ENCODE results near the gene SLC8A3. TPM values are rescaled to one million over a fixed set of nuclear protein-coding genes. Genes with fewer than 3 reads are reported as not detected.

The SLC8A3 gene
- total RNA-seq, 4 donors from 2014 or later: 0.19 to 1.1 (median 0.66) TPM

- no peak for TF ChIP-seq CTCF (IDR thresholded peaks at IDR 0.05; ENCODE audit: low read depth)
Measured at GRCh38 chr14:70069186-70069585, 119.6 kb downstream of the SLC8A3 start.

GRCh38 chr14:70067810-70068209 lies 120.9 kb downstream of the SLC8A3 start:
- TF ChIP-seq CTCF (IDR thresholded peaks at IDR 0.05; ENCODE audit: low read depth): no peak

GRCh38 chr14:70064136-70064865 lies 124.5 kb downstream of the SLC8A3 start:
- TF ChIP-seq CTCF (IDR thresholded peaks at IDR 0.05; ENCODE audit: low read depth): no peak

GRCh38 chr14:70061108-70061507 lies 127.6 kb downstream of the SLC8A3 start:
- no peak for TF ChIP-seq CTCF (IDR thresholded peaks at IDR 0.05; ENCODE audit: low read depth)

GRCh38 chr14:70059545-70059944 lies 129.2 kb downstream of the SLC8A3 start:
- TF ChIP-seq CTCF (IDR thresholded peaks at IDR 0.05; ENCODE audit: low read depth): no peak

- no peak for TF ChIP-seq CTCF (IDR thresholded peaks at IDR 0.05; ENCODE audit: low read depth)
Measured at GRCh38 chr14:70057519-70058136, 131.1 kb downstream of the SLC8A3 start.

GRCh38 chr14:70052990-70053389 lies 135.8 kb downstream of the SLC8A3 start:
- no peak for TF ChIP-seq CTCF (IDR thresholded peaks at IDR 0.05; ENCODE audit: low read depth)

All from subcutaneous adipose tissue (tissue), 4 donors.